ENCODE results near the gene ITPR3. TPM values are rescaled to one million over a fixed set of nuclear protein-coding genes. Genes with fewer than 3 reads are reported as not detected.

Gene ITPR3
- polyA plus RNA-seq, 12 donors = 5.0 to 30.4 (median 7.5) TPM; not detected in 1

GRCh38 chr6:33733709-33734007, 112.5 kb downstream of the ITPR3 start:
- DNase-seq = no peak

- DNase-seq = no peak
Measured at GRCh38 chr6:33735216-33735615, 114.1 kb downstream of the ITPR3 start.

- no peak for DNase-seq
Measured at GRCh38 chr6:33737267-33738026, 116.3 kb downstream of the ITPR3 start.

- no peak for DNase-seq
Measured at GRCh38 chr6:33738153-33738552, 117.0 kb downstream of the ITPR3 start.

- no peak for DNase-seq
Measured at GRCh38 chr6:33738879-33739278, 117.8 kb downstream of the ITPR3 start.

- no peak for DNase-seq
Measured at GRCh38 chr6:33739571-33739970, 118.4 kb downstream of the ITPR3 start.

- no peak for DNase-seq
Measured at GRCh38 chr6:33740204-33740608, 119.1 kb downstream of the ITPR3 start.

GRCh38 chr6:33740794-33741193, 119.7 kb downstream of the ITPR3 start:
- no peak for DNase-seq

- DNase-seq = no peak
Measured at GRCh38 chr6:33742092-33742491, 121.0 kb downstream of the ITPR3 start.

GRCh38 chr6:33742837-33743236, 121.7 kb downstream of the ITPR3 start:
- no peak for DNase-seq

- DNase-seq = peak; percentile 77
Measured at GRCh38 chr6:33744001-33744848, 123.1 kb downstream of the ITPR3 start.

GRCh38 chr6:33744895-33745546, 123.9 kb downstream of the ITPR3 start:
- DNase-seq = no peak

GRCh38 chr6:33745548-33745947, 124.4 kb downstream of the ITPR3 start:
- DNase-seq = no peak

Other genes with a start within 250 kb of the ITPR3 start
- gene KIFC1, start 229.5 kb upstream of the ITPR3 start, polyA plus RNA-seq (ENCODE audit: insufficient read length in 12 of 12) = 10 to 100 TPM in 11 of 12 donors, not detected in 1; 15.2 to 39.0 (median 23.6) TPM
- gene PHF1, start 210.3 kb upstream of the ITPR3 start, polyA plus RNA-seq (ENCODE audit: insufficient read length in 12 of 12) = 10 to 100 TPM in 11 of 12 donors, not detected in 1; 31.9 to 72.5 (median 46.3) TPM
- 100 to 1,000 TPM in 11 of 12 donors, not detected in 1; 106 to 145 (median 118) TPM for gene CUTA, start 203.2 kb upstream of the ITPR3 start, polyA plus RNA-seq (ENCODE audit: insufficient read length in 12 of 12)
- 10 to 100 TPM in 11 of 12 donors, not detected in 1; 12.1 to 41.9 (median 16.6) TPM for gene SYNGAP1, start 201.3 kb upstream of the ITPR3 start, polyA plus RNA-seq (ENCODE audit: insufficient read length in 12 of 12)
- gene ZBTB9, start 166.7 kb upstream of the ITPR3 start, polyA plus RNA-seq (ENCODE audit: insufficient read length in 12 of 12) = 1 to 10 TPM in 11 of 12 donors, not detected in 1; 3.9 to 8.5 (median 6.6) TPM
- gene BAK1, start 41.0 kb upstream of the ITPR3 start, polyA plus RNA-seq (ENCODE audit: insufficient read length in 12 of 12) = 10 to 100 TPM in 10 of 12 donors, 1 to 10 TPM in 1, not detected in 1; 9.9 to 26.6 (median 17.7) TPM
- gene UQCC2, start 90.4 kb downstream of the ITPR3 start, polyA plus RNA-seq (ENCODE audit: insufficient read length in 12 of 12) = 10 to 100 TPM in 11 of 12 donors, not detected in 1; 40.5 to 90.5 (median 67.4) TPM
- 10 to 100 TPM in 10 of 12 donors, 1 to 10 TPM in 1, not detected in 1; 9.8 to 41.2 (median 23.2) TPM for gene IP6K3, start 125.6 kb downstream of the ITPR3 start, polyA plus RNA-seq (ENCODE audit: insufficient read length in 12 of 12)
- gene LEMD2, start 167.8 kb downstream of the ITPR3 start, polyA plus RNA-seq (ENCODE audit: insufficient read length in 12 of 12) = 10 to 100 TPM in 11 of 12 donors, not detected in 1; 34.3 to 70.2 (median 40.5) TPM
- gene MLN, start 182.7 kb downstream of the ITPR3 start, polyA plus RNA-seq (ENCODE audit: insufficient read length in 12 of 12) = not detected